ENCODE data around the gene MACROH2A2.
"Not testable (repeated sequence)": the region's sequence is repeated elsewhere in the genome, so short reads cannot be mapped to it uniquely, and the experiment has no call there.

The MACROH2A2 gene

GRCh38 chr10:70064486-70064885, 11.8 kb downstream of the MACROH2A2 start:
- H3K4me3 ChIP-seq (ENCODE audit: low read depth, low read length) = no peak overlapping the region
- no peak for DNase-seq (ENCODE audit: low read depth)

GRCh38 chr10:70066190-70066589, 13.5 kb downstream of the MACROH2A2 start:
- DNase-seq (ENCODE audit: low read depth) = no peak
- no peak overlapping the region for H3K4me3 ChIP-seq (ENCODE audit: low read depth, low read length)

- H3K4me3 ChIP-seq (ENCODE audit: low read depth, low read length) = no peak overlapping the region
- DNase-seq (ENCODE audit: low read depth) = no peak
These were observed 14.9 kb downstream of the MACROH2A2 start for GRCh38 chr10:70067586-70067985.

GRCh38 chr10:70068925-70069324, 16.3 kb downstream of the MACROH2A2 start:
- no peak for DNase-seq (ENCODE audit: low read depth)
- H3K4me3 ChIP-seq (ENCODE audit: low read depth, low read length) = no peak overlapping the region

- H3K4me3 ChIP-seq (ENCODE audit: low read depth, low read length) = no peak overlapping the region
- no peak for DNase-seq (ENCODE audit: low read depth)
These were observed 16.7 kb downstream of the MACROH2A2 start for GRCh38 chr10:70069346-70069745.

GRCh38 chr10:70070834-70071233, 18.2 kb downstream of the MACROH2A2 start:
- no peak for DNase-seq (ENCODE audit: low read depth)
- no peak overlapping the region for H3K4me3 ChIP-seq (ENCODE audit: low read depth, low read length)

- no peak for DNase-seq (ENCODE audit: low read depth)
- no peak overlapping the region for H3K4me3 ChIP-seq (ENCODE audit: low read depth, low read length)
These were observed 21.5 kb downstream of the MACROH2A2 start for GRCh38 chr10:70074165-70074564.

- H3K4me3 ChIP-seq (ENCODE audit: low read depth, low read length) = no peak overlapping the region
- no peak for DNase-seq (ENCODE audit: low read depth)
These were observed 22.3 kb downstream of the MACROH2A2 start for GRCh38 chr10:70074971-70075370.

- no peak overlapping the region for H3K4me3 ChIP-seq (ENCODE audit: low read depth, low read length)
- no peak for DNase-seq (ENCODE audit: low read depth)
These were observed 25.7 kb downstream of the MACROH2A2 start for GRCh38 chr10:70078329-70078728.

- no peak for DNase-seq (ENCODE audit: low read depth)
- H3K4me3 ChIP-seq (ENCODE audit: low read depth, low read length) = no peak overlapping the region
These were observed 26.3 kb downstream of the MACROH2A2 start for GRCh38 chr10:70078937-70079336.

GRCh38 chr10:70080789-70081188, 28.1 kb downstream of the MACROH2A2 start:
- not testable (repeated sequence) for DNase-seq (ENCODE audit: low read depth)

GRCh38 chr10:70084189-70084588, 31.5 kb downstream of the MACROH2A2 start:
- DNase-seq (ENCODE audit: low read depth) = no peak
- H3K4me3 ChIP-seq (ENCODE audit: low read depth, low read length) = no peak overlapping the region

More at GRCh38 chr10:70080789-70081188, 28.1 kb downstream of the MACROH2A2 start:
- H3K4me3 ChIP-seq (ENCODE audit: low read depth, low read length) = not testable (repeated sequence)

GRCh38 chr10:70085975-70086613, 33.4 kb downstream of the MACROH2A2 start:
- no peak overlapping the region for H3K4me3 ChIP-seq (ENCODE audit: low read depth, low read length)
- no peak for DNase-seq (ENCODE audit: low read depth)

GRCh38 chr10:70087616-70088307, 35.1 kb downstream of the MACROH2A2 start:
- H3K4me3 ChIP-seq (ENCODE audit: low read depth, low read length) = no peak overlapping the region
- DNase-seq (ENCODE audit: low read depth) = no peak

- H3K4me3 ChIP-seq (ENCODE audit: low read depth, low read length) = no peak overlapping the region
- DNase-seq (ENCODE audit: low read depth) = no peak
These were observed 35.7 kb downstream of the MACROH2A2 start for GRCh38 chr10:70088308-70088698.

- DNase-seq (ENCODE audit: low read depth) = no peak
- H3K4me3 ChIP-seq (ENCODE audit: low read depth, low read length) = no peak overlapping the region
These were observed 37.4 kb downstream of the MACROH2A2 start for GRCh38 chr10:70090013-70090412.

GRCh38 chr10:70090951-70091350, 38.3 kb downstream of the MACROH2A2 start:
- no peak for DNase-seq (ENCODE audit: low read depth)
- no peak overlapping the region for H3K4me3 ChIP-seq (ENCODE audit: low read depth, low read length)

- no peak for DNase-seq (ENCODE audit: low read depth)
- no peak overlapping the region for H3K4me3 ChIP-seq (ENCODE audit: low read depth, low read length)
These were observed 39.7 kb downstream of the MACROH2A2 start for GRCh38 chr10:70092389-70092718.

GRCh38 chr10:70093335-70093944, 40.8 kb downstream of the MACROH2A2 start:
- no peak for DNase-seq (ENCODE audit: low read depth)
- no peak overlapping the region for H3K4me3 ChIP-seq (ENCODE audit: low read depth, low read length)

- DNase-seq (ENCODE audit: low read depth) = no peak
- H3K4me3 ChIP-seq (ENCODE audit: low read depth, low read length) = no peak overlapping the region
These were observed 41.6 kb downstream of the MACROH2A2 start for GRCh38 chr10:70094250-70094649.
